Duodenal mucosa (tissue), 2 donors: ENCODE results near the gene PPP2R5D.

ENCODE experiments used
- H3K27ac ChIP-seq: one replicate; pipeline ENCODE4 v1.7.0; 2013; ENCODE audit warnings: low read depth, low read length
- H3K27me3 ChIP-seq, 2 donors: one replicate each; pipeline ENCODE4 v1.7.0; 2013; ENCODE audit warnings: low read length in 2 of 2, control low read depth in 1 of 2; ENCODE audit not compliant: insufficient read depth in 2 of 2, control insufficient read depth in 1 of 2
- H3K36me3 ChIP-seq, 2 donors: one replicate each; pipeline ENCODE4 v1.7.0; 2013; ENCODE audit warnings: low read length in 2 of 2, control low read depth in 1 of 2; ENCODE audit not compliant: insufficient read depth in 2 of 2, control insufficient read depth in 1 of 2
- H3K4me1 ChIP-seq, 2 donors: one replicate each; pipeline ENCODE4 v1.7.0; 2013; ENCODE audit warnings: low read length in 2 of 2, control low read depth in 1 of 2; ENCODE audit not compliant: insufficient read depth in 2 of 2, control insufficient read depth in 1 of 2
- H3K4me3 ChIP-seq, 2 donors: one replicate each; pipeline ENCODE4 v1.7.0; 2013; ENCODE audit warnings: low read length in 2 of 2, low read depth in 1 of 2
- H3K9ac ChIP-seq, 2 donors: one replicate each; pipeline ENCODE4 v1.7.0; 2013; ENCODE audit warnings: low read length in 2 of 2, low read depth in 1 of 2
- H3K9me3 ChIP-seq, 2 donors: one replicate each; pipeline ENCODE4 v1.7.0; 2013; ENCODE audit warnings: low read length in 2 of 2, control low read depth in 1 of 2; ENCODE audit not compliant: control insufficient read depth in 1 of 2

PPP2R5D gene

DNA sequence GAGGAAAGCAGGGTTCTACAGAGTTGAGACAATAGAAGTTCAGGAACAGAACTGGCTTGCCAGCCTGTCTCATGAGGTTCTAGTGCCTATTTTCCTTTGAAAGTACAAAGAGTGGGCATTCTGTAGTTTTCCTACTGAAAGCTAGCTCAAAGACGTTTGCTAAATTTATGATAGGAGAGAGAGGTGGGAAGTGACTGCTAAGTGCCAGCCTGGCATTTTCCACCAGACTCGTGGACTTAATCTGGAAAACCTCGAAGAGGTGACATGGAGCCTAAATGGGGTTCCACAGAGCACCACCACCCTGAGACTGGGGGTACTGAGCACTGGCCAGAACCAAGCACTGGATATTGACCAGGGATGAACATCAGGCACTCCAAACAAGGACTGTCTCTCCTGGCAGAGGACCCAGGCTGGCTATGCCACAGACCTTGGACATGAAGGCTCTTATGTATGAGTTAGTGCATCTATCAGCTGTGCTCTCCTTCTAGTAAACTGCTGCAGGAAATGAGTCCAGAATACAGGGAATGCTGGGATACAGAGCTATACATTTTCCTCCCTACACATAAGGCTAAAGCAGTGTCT is 12.5 kb upstream of the PPP2R5D start:
- H3K4me1 ChIP-seq: peaks cover 0 to 2% of the 10 kb centered on the region in 2 donors
- H3K9ac ChIP-seq: no peak overlapping the region
- peaks cover 4 to 36% of the 10 kb centered on the region in 2 donors for H3K36me3 ChIP-seq

DNA sequence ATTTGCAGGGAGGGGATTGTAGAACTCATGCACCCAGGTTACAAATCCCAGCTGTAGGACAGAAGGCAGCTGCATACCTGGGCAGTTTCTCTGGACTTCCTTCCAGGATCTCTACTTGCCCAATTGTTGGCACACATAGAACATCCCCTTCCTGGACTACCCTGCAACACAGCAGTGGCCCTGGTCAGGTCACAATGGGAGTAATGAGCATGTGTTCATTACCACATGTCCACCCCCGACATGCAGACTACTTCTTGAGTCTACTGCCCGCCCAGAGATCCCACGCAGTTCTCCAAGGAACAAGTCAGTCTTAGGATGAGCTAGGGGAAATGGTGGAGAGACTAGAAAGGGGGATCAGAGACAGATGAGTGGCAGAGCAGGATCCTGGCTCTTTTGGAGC is 10.4 kb upstream of the PPP2R5D start:
- Histone ChIP-seq H3K27ac (no peak overlapping the region), H3K27me3 (no peaks in the 10 kb centered on the region), H3K4me3 (no peak overlapping the region), H3K4me1 (peaks cover 10 to 11% of the 10 kb centered on the region in 2 donors), H3K9me3 (no peaks in the 10 kb centered on the region), H3K9ac (no peak overlapping the region), H3K36me3 (peaks cover 0 to 20% of the 10 kb centered on the region in 2 donors)

More for the DNA sequence above, 12.5 kb upstream of the PPP2R5D start:
- Histone ChIP-seq H3K4me3 (no peak overlapping the region), H3K27me3 (no peaks in the 10 kb centered on the region), H3K9me3 (no peaks in the 10 kb centered on the region), H3K27ac (no peak overlapping the region)

DNA sequence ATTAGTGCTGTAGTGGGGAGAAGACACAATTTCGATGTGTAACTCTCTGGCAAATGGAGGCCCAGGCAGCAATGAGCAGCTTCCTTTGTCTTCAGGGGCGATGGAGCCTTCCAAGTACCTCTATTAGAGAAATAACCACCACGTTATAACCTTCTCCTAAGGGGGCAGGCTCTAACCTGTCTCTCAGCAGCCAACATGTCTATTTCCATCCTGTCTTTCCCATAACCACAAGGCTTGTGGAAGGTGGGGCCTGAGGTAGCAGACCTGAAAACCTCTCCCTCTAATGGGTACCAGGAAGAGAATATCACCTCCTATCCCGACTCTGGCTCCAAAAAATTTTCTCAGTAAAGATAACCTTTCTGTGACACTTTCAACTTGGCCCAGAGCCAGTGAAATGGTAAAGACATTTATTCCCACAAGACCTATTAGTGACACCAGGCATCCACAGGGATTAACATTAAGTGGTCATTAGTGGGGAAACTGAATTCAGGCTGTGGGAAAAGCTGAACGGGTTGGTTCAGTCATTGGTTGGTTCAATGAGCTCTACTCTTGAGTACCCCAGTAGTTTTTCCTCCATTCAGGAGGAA is 9.4 kb upstream of the PPP2R5D start:
- Histone ChIP-seq H3K27me3 (no peaks in the 10 kb centered on the region), H3K27ac (no peak overlapping the region), H3K36me3 (peaks cover 0 to 9% of the 10 kb centered on the region in 2 donors), H3K4me1 (peaks cover 17 to 18% of the 10 kb centered on the region in 2 donors), H3K4me3 (no peak overlapping the region), H3K9me3 (no peaks in the 10 kb centered on the region), H3K9ac (no peak overlapping the region)

DNA sequence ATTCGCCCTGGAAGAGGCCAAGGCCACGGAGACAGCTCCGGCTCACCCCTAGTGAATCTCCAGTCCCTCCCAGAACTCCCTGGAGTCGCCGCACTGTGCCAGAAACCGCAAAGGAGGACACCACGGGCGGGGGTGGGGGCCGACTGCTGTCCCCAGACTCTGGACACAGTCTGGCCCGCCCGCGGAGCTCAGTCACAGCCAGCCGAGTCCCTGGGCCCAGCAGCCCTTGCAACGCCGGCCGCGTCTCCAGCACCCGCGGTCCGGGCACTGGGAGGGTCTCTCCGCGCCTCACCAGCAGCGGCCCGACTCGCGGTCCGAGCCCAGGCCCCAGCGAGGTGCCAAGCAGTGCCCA is 5.9 kb upstream of the PPP2R5D start:
- Histone ChIP-seq H3K4me1 (peaks cover 18 to 19% of the 10 kb centered on the region in 2 donors), H3K4me3 (peak overlapping the region; percentile 68 to 72), H3K27me3 (no peaks in the 10 kb centered on the region), H3K9ac (peak overlapping the region; percentile 45 to 70), H3K27ac (peak overlapping the region; percentile 74), H3K9me3 (no peaks in the 10 kb centered on the region), H3K36me3 (peaks cover 0 to 7% of the 10 kb centered on the region in 2 donors)

DNA sequence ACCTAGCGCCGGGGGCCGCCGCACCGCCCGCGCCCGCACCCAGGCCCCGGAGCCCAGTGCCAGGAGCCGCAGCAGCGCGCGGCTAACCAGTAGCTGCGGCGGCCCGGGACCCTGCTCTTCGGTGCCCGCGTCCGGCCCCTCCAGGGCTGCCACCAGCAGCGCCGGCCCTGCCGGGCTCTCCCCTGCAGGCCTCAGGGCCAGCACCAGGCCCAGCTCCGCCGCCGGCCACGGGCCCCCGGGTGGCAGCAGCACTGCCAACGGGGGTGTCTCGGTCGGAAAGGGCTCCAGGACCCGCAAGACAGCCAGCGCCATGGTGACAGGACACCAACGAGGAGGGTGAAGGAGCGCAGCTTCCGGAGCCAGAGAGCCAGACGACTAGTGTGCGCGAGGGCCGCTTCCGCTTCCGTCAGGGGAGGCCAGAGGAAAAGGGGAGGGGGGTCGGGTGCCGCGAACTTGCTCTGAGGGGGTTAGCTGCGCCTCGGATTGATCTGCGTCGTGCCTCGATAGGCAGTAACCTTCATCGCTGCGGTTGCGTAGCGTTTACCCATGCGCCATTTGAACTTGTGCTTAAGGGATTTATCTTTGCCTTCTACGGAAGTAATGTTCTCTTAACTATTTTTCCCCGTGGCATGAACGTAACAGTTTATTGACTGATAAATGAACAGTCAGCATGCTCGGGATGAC is 5.4 kb upstream of the PPP2R5D start, which contains the start of gene PEX6:
PEX6 (minus strand) TSS at position 343 of the 684 bp plus-strand sequence; CDS start at position 312, 31 bp downstream.
- peaks cover 0 to 2% of the 10 kb centered on the region in 2 donors for H3K36me3 ChIP-seq

DNA sequence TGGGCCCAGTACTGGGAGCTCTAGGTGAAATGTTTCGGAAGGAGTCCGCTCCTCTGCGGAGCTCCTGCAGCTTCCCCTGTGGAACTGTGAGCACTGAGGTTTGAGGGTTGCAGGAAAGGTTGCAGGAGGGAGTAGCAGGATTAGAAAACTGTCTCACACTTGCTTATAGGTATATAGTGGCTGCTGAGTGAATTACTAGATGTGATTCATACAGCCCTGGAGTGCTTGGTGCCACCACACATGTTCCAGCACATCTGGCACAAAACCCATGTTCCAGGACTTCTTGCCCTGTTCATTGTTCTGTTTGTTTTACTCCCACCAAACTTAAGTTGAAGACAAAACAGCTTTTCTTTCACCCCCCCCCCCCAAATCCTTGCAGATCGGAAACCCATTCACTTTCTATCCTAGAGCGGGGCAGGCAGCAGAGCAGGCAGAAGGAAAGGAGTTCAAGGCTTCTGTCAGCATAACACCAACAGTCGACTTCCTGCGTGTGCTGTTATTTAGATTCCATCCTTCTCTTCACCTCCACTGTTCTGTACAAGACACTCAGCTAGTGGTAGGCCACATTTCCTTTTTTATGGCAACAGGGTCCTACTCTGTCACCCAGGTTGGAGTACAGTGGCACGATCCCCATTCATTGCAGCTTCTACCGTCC is 4.7 kb upstream of the PPP2R5D start:
- Histone ChIP-seq H3K36me3 (no peaks in the 10 kb centered on the region), H3K9me3 (no peaks in the 10 kb centered on the region), H3K4me3 (peak overlapping the region; percentile 68 to 72), H3K27me3 (no peaks in the 10 kb centered on the region), H3K9ac (peak overlapping the region; percentile 45 to 70), H3K27ac (peak overlapping the region; percentile 74), H3K4me1 (peaks cover 19 to 24% of the 10 kb centered on the region in 2 donors)

More for the DNA sequence above, 5.4 kb upstream of the PPP2R5D start, which contains the start of gene PEX6:
- no peaks in the 10 kb centered on the region for H3K9me3 ChIP-seq
- peak within 1 kb of the TSS; percentile 74 for H3K27ac ChIP-seq
- H3K4me3 ChIP-seq: peak within 1 kb of the TSS; percentile 68 to 72
- peak within 1 kb of the TSS; percentile 45 to 70 for H3K9ac ChIP-seq
- H3K27me3 ChIP-seq: no peaks in the 10 kb centered on the region
- peaks cover 19 to 23% of the 10 kb centered on the region in 2 donors for H3K4me1 ChIP-seq

DNA sequence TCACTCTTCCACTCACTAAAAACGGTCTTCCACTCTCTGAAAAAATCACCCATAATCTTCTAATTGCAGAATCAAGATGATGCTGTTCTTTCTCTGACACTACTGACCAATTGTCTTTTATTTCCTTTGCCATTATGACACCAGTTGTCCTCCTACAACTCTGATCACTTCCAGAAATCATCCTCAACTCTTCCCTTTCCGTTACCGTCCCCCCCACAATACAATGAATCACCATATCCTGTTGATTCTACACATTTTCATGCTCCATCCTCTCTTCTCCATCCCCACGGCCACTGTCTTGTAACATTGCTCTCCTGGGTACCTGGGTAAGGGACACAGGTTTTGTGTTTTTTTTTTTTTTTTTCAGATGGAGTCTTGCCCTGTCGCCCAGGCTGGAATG is 2.5 kb upstream of the PPP2R5D start:
- Histone ChIP-seq H3K27ac (no peak overlapping the region), H3K27me3 (no peaks in the 10 kb centered on the region), H3K9ac (no peak overlapping the region), H3K4me3 (no peak overlapping the region), H3K4me1 (peaks cover 35 to 41% of the 10 kb centered on the region in 2 donors), H3K9me3 (no peaks in the 10 kb centered on the region), H3K36me3 (no peaks in the 10 kb centered on the region)

DNA sequence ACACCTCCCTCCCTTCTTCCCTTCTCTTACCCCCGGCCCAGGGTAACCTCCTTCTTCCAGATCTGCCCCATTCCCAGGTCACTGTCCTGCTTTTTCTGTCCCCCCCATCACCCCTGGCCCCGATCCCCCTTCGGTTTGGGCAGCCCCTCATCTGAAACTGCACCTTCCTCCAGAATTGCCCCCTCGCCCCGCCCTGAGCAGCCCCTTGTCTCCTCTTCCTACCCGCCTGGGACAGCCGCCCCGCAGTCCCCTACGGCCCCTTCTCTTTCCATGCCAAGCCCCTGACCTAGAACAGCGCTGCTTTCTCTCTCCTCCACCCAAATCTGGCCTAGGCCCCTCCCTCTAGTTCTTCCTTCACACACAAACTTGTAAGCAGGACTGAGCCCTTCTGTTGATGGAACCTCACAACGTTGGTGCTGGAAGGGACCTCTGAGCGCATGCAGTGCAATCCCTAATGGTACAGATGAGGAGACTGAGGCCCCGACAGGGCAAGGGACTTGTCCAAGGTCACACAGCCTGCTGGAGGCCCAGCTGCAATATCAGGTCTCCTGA is 630 bp downstream of the PPP2R5D start:
- Histone ChIP-seq H3K4me3 (peak overlapping the region; percentile 83 to 87), H3K27me3 (no peaks in the 10 kb centered on the region), H3K36me3 (peaks cover 9 to 11% of the 10 kb centered on the region in 2 donors), H3K9me3 (no peaks in the 10 kb centered on the region), H3K9ac (peak overlapping the region; percentile 18 to 82), H3K4me1 (peaks cover 49 to 50% of the 10 kb centered on the region in 2 donors), H3K27ac (peak overlapping the region; percentile 13)

DNA sequence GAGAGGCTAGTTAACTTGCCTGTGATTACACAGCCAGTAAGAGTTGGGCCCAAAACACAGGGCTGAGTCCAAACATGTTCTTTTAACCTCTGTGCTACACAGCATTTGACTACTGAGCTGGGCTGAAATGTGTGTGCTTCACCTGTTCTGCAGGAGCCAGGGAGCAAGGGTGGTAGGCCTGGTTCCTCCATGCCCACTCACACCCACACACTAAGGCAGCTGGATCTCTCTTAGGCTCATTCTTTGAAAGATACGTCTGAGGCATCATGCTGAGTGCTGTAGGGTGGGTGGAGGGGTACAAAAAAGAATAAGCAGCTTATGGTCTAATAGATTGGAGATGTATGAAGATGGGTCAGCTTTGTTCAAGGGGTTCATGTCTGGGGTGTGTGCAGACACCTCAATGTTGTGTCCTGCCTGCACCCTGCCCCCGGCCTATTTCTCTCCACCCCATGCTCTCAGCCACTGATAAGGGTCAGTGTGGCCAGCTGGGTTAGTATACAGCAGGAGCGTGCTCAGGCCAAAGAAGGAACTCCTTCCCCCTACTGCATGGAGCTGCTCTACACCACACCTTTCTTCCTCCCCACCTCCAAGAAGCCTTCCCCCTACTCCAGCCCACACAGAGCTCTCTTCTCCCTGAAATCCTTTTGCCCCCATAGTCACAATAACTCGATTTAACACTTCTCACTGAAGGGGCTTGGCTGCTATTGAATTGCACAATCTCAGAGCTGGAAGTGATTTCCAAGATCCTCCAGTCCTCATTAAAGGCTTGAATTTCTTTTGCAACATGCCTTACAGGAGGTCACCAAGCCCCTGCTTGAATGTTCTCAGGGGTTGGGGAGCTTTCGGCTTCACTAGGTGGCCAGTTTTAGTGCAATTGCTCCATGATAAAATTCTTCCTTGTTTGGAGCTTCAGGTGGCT is 3.4 kb downstream of the PPP2R5D start:
- no peaks in the 10 kb centered on the region for H3K9me3 ChIP-seq
- no peak overlapping the region for H3K4me3 ChIP-seq
- H3K4me1 ChIP-seq: peaks cover 57 to 58% of the 10 kb centered on the region in 2 donors
- peaks cover 11 to 18% of the 10 kb centered on the region in 2 donors for H3K36me3 ChIP-seq
- no peaks in the 10 kb centered on the region for H3K27me3 ChIP-seq
- no peak overlapping the region for H3K27ac ChIP-seq
- no peak overlapping the region for H3K9ac ChIP-seq
